Measurements from ENCODE around the gene NUCB1. TPM values are rescaled to one million over a fixed set of nuclear protein-coding genes. Genes with fewer than 3 reads are reported as not detected.
"Not testable (repeated sequence)": the region's sequence is repeated elsewhere in the genome, so short reads cannot be mapped to it uniquely, and the experiment has no call there.

Gene NUCB1
- total RNA-seq, 6 donors from 2014 or later: 278 to 463 (median 341) TPM

DNA sequence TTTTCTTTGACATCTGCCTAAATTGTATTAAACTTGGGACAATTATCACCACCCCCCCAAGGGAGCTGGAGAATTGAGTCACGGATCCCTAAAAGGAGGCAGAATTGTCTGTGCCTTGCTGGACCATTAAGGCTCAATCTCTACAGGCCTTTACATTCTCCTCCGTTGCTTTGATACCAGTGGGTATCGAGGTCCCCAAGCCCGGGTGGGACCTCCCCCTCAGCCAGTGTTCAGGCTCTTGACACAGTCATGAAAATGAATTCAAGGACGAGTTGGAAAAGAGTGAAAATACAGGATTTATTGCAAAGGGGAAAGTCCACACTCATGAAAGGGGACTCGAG lies 22.3 kb upstream of the NUCB1 start:
- ATAC-seq (ENCODE audit: low FRiP score in 2 of 2): no peak
- peak overlapping the region in 1 of 4 donors; percentile 3 for H3K4me3 ChIP-seq
- H3K4me1 ChIP-seq: peaks cover 45 to 56% (median 53%) of the 10 kb centered on the region in 4 donors
- H3K9me3 ChIP-seq: no peaks in the 10 kb centered on the region
- H3K36me3 ChIP-seq: peaks cover 9 to 54% (median 44%) of the 10 kb centered on the region in 4 donors
- 90 to 92% methylated on average over 6 of the region's 6 CpGs for WGBS, 2 donors
- TF ChIP-seq EP300 (IDR thresholded peaks at IDR 0.05) (no peak), POLR2AphosphoS5 (IDR thresholded peaks at IDR 0.05) (no peak), POLR2A (IDR thresholded peaks at IDR 0.05) (no peak)
- TF ChIP-seq, protein P1, sequence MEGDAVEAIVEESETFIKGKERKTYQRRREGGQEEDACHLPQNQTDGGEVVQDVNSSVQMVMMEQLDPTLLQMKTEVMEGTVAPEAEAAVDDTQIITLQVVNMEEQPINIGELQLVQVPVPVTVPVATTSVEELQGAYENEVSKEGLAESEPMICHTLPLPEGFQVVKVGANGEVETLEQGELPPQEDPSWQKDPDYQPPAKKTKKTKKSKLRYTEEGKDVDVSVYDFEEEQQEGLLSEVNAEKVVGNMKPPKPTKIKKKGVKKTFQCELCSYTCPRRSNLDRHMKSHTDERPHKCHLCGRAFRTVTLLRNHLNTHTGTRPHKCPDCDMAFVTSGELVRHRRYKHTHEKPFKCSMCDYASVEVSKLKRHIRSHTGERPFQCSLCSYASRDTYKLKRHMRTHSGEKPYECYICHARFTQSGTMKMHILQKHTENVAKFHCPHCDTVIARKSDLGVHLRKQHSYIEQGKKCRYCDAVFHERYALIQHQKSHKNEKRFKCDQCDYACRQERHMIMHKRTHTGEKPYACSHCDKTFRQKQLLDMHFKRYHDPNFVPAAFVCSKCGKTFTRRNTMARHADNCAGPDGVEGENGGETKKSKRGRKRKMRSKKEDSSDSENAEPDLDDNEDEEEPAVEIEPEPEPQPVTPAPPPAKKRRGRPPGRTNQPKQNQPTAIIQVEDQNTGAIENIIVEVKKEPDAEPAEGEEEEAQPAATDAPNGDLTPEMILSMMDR (IDR thresholded peaks at IDR 0.05): no peak
- no peak for DNase-seq
- H3K27me3 ChIP-seq: no peaks in the 10 kb centered on the region
- H3K27ac ChIP-seq: peak overlapping the region; percentile 46 to 100 (median 100)

DNA sequence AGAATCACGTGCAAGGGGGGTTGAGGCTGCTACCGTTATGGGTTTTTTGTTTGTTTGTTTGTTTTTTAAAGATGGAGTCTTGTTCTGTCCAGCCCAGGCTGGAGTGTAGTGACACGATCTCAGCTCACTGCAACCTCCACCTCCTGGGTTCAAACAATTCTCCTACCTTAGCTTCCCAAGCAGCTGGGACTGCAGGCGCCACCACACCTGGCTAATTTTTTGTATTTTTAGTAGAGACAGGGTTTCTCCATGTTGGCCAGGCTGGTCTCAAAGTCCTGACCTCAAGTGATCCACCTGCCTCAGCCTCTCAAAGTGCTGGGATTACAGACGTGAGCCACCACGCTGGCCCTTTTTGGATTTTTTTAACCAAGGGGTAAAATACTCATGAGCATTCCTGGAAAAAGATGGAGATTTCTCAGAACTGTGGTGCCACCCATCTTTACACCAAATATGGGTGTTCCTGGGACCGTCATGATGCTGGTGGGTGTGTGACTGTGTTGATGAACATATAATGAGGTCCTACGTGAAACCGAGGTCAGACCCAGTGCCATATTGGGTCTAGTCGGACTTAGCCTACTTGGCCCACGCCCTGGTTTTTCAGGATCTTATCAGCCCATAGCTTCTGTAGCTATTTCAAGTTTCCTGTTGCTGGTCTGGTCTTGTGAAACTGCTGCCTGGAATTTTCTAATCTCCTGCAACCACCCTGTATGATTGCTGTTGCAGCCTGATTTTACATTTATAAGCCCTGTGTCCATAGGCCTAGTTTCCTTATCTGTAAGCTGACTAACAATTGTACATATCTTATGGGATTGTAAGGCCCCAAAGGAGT lies 21.7 kb upstream of the NUCB1 start:
- Histone ChIP-seq H3K27ac (peak overlapping the region; percentile 46 to 100 (median 100)), H3K4me3 (peak overlapping the region in 1 of 4 donors; percentile 3), H3K9me3 (no peaks in the 10 kb centered on the region), H3K27me3 (no peaks in the 10 kb centered on the region), H3K4me1 (peaks cover 42 to 54% (median 53%) of the 10 kb centered on the region in 4 donors), H3K36me3 (peaks cover 9 to 51% (median 42%) of the 10 kb centered on the region in 4 donors)
- DNase-seq (peak in 1 of 2 donors; percentile 64), ATAC-seq (ENCODE audit: low FRiP score in 2 of 2) (peak in 1 of 2 donors; percentile 62)
- TF ChIP-seq EP300 (IDR thresholded peaks at IDR 0.05): peak in 3 of 4 donors; percentile 60 to 89 (median 78)
- peak; percentile 69 to 90 for TF ChIP-seq POLR2AphosphoS5 (IDR thresholded peaks at IDR 0.05)
- TF ChIP-seq, protein P1 (IDR thresholded peaks at IDR 0.05): no peak
- peak in 1 of 4 donors; percentile 30 for TF ChIP-seq POLR2A (IDR thresholded peaks at IDR 0.05)
- 57 to 61% methylated on average over 11 of the region's 11 CpGs for WGBS, 2 donors

DNA sequence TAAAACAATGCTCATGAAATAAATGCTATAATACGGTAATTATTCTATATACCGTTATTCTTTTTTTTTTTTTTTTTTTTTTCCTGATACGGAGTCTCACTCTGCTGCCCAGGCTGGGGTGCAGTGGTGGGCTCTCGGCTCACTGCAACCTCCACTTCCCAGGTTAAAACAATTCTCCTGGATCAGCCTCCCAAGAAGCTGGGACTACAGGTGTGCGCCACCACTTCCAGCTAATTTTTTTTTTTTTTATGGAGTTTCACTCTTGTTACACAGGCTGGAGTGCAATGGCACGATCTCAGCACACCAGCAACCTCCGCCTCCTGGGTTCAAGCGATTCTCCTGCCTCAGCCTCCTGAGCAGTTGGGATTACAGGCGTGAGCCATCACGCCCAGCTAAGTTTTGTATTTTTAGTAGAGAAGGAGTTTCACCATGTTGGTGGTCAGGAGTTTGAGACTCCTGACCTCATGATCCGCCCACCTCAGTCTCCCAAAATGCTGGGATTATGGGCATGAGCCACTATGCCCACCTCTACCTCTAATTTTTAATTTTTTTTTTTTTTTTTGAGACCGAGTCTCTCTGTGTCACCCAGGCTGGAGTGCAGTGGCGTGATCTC lies 21.0 kb upstream of the NUCB1 start:
- no peak for ATAC-seq (ENCODE audit: low FRiP score in 2 of 2)
- TF ChIP-seq EP300 (IDR thresholded peaks at IDR 0.05): no peak
- TF ChIP-seq, protein P1 (IDR thresholded peaks at IDR 0.05): no peak
- no peak for TF ChIP-seq POLR2AphosphoS5 (IDR thresholded peaks at IDR 0.05)
- no peak for TF ChIP-seq POLR2A (IDR thresholded peaks at IDR 0.05)
- H3K27me3 ChIP-seq: no peaks in the 10 kb centered on the region
- H3K4me3 ChIP-seq: no peak overlapping the region
- peaks cover 9 to 44% (median 35%) of the 10 kb centered on the region in 4 donors for H3K36me3 ChIP-seq
- no peaks in the 10 kb centered on the region for H3K9me3 ChIP-seq
- DNase-seq: no peak
- WGBS, 2 donors: 83 to 88% methylated on average over 13 of the region's 13 CpGs
- peak overlapping the region in 3 of 4 donors; percentile 100 for H3K27ac ChIP-seq
- peaks cover 34 to 49% (median 47%) of the 10 kb centered on the region in 4 donors for H3K4me1 ChIP-seq

DNA sequence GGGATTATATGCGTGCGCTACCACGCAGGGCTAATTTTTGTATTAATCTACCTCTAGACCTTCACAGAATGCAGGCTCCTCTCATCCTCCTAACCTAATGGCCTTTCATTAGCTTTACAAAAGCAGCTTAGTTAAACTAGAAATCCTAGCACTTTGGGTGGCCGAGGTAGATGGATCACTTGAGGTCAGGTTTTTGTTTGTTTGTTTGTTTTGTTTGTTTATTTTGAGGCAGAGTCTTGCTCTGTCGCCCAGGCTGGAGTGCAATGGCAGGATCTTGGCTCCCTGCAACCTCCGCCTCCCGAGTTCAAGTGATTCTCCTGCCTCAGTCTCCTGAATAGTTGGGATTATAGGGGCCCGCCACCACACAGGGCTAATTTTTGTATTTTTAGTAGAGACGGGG lies 20.4 kb upstream of the NUCB1 start:
- not testable (repeated sequence) for H3K27me3 ChIP-seq; H3K9me3 ChIP-seq; H3K4me3 ChIP-seq; ATAC-seq (ENCODE audit: low FRiP score in 2 of 2); DNase-seq
- H3K36me3 ChIP-seq: peaks cover 9 to 38% (median 30%) of the 10 kb centered on the region in 4 donors
- 88 to 92% methylated on average over 9 of the region's 9 CpGs for WGBS, 2 donors
- peak overlapping the region in 3 of 4 donors; percentile 100 for H3K27ac ChIP-seq
- peaks cover 29 to 49% (median 43%) of the 10 kb centered on the region in 4 donors for H3K4me1 ChIP-seq
